ENCODE results near the gene LMOD2.

GRCh38 chr7:123675181-123675473, 19.5 kb downstream of the LMOD2 start:
- TF ChIP-seq CTCF (IDR thresholded peaks at IDR 0.05) (no peak), POLR2A (IDR thresholded peaks at IDR 0.05) (no peak)

Measured in Peyer's patch (tissue), 4 donors.